Panc1 (cell line): ENCODE data around the gene DAB2. TPM values are rescaled to one million over a fixed set of nuclear protein-coding genes. Genes with fewer than 3 reads are reported as not detected.

Experiments
- ATAC-seq: fragments of 200-7000 bp; cut with Tn5 transposase; 2 replicates; pipeline ENCODE4 v1.9.1; 2020; ENCODE audit warnings: mild to moderate bottlenecking, moderate library complexity
- BruUV-seq: library from RNA; stranded (reverse); fragments of 400-500 nt; replicated peaks from 2 replicates; lab custom pipeline; 2021; lab: Mats Ljungman, UMichigan
- CTCF ChIA-PET: fragments of 300-600 bp; sonication (Branson Sonifier 250); formaldehyde crosslinking; loops from one replicate; lab custom pipeline; 2022; ENCODE audit warnings: antibody characterized with exemption; lab: Charles Lee
- POLR2A ChIA-PET: fragments of 300-600 bp; sonication (Branson Sonifier 250); formaldehyde crosslinking; loops from one replicate; lab custom pipeline; 2022; ENCODE audit warnings: antibody characterized with exemption; lab: Charles Lee
- DNase-seq: peaks from one replicate; pipeline ENCODE4 v3.0.0-alpha.2; 2010; ENCODE audit warnings: low read depth, low spot score
- H3K27ac ChIP-seq: 2 replicates; pipeline ENCODE4 v1.5.1; 2011; ENCODE audit warnings: mild to moderate bottlenecking, low read length, inconsistent platforms
- H3K27me3 ChIP-seq: fragments of 200-500 bp; sonication (Bioruptor generic); 2 replicates; pipeline ENCODE4 v1.6.0; 2014; ENCODE audit warnings: low read length, inconsistent platforms; ENCODE audit not compliant: control insufficient read depth, insufficient read depth
- H3K36me3 ChIP-seq: fragments of 200-500 bp; sonication (Bioruptor generic); 2 replicates; pipeline ENCODE4 v1.5.1; 2014; ENCODE audit warnings: inconsistent platforms, mild to moderate bottlenecking, low read length, moderate library complexity; ENCODE audit not compliant: control insufficient read depth, insufficient read depth
- H3K4me1 ChIP-seq: 2 replicates; pipeline ENCODE4 v1.5.1; 2011; ENCODE audit warnings: inconsistent platforms, mild to moderate bottlenecking, low read length, moderate library complexity; ENCODE audit not compliant: control insufficient read depth, insufficient read depth
- H3K4me3 ChIP-seq, 2 experiments: 2 replicates each; pipeline ENCODE4 v1.5.1; 2011 to 2012; ENCODE audit warnings: low read depth in 2 of 2, low read length in 2 of 2, mild to moderate bottlenecking in 2 of 2, inconsistent platforms in 1 of 2, moderate library complexity in 1 of 2
- H3K9me3 ChIP-seq: fragments of 200-500 bp; sonication (Bioruptor generic); 2 replicates; pipeline ENCODE4 v1.5.1; 2014; ENCODE audit warnings: low read depth, mild to moderate bottlenecking, inconsistent platforms, low read length, moderate library complexity; ENCODE audit not compliant: control insufficient read depth, insufficient read depth
- POLR2AphosphoS5 ChIP-seq: IDR thresholded peaks from 2 replicates; pipeline ENCODE4 v1.6.1; 2012; ENCODE audit warnings: mild to moderate bottlenecking, low read depth, low read length, moderate library complexity
- SIN3A ChIP-seq: IDR thresholded peaks from 2 replicates; pipeline ENCODE4 v1.6.1; 2012; ENCODE audit warnings: low read depth, mild to moderate bottlenecking, low read length, moderate library complexity, borderline replicate concordance; ENCODE audit not compliant: insufficient read depth
- TCF7L2 ChIP-seq: IDR thresholded peaks from 2 replicates; pipeline ENCODE4 v1.6.1; 2011; ENCODE audit warnings: mild to moderate bottlenecking, low read depth, low read length, inconsistent platforms
- in situ Hi-C: cut with HindIII; loops from 2 replicates; pipeline ENCODE4 v1.10.0; 2016; ENCODE audit warnings: low sequenced_read_pairs, low pct_unique_long_range_greater_than_20kb
- intact Hi-C: fragments of 100-400 bp; cut with micrococcal nuclease; formaldehyde crosslinking; loops from one replicate; pipeline ENCODE4 v1.10.0; 2022; ENCODE audit not compliant: unreplicated experiment
- total RNA-seq: library from RNA; stranded (reverse); gene quantifications from one replicate; pipeline ENCODE4 v1.2.1, GENCODE V29; 2021; ENCODE audit not compliant: unreplicated experiment
- TF ChIP-seq, protein P1 (sequence below): fragments of 450-650 bp; IDR thresholded peaks from 2 replicates; pipeline ENCODE4 v1.5.1; 2017; ENCODE audit warnings: mild to moderate bottlenecking
- TF ChIP-seq, protein P2 (sequence below), 2 experiments: IDR thresholded peaks; 2 replicates each; pipeline ENCODE4 v1.6.1; 2011 to 2012; ENCODE audit warnings: low read depth in 2 of 2, control low read depth in 1 of 2, low read length in 1 of 2, mild to moderate bottlenecking in 1 of 2, moderate library complexity in 1 of 2; ENCODE audit not compliant: insufficient read depth in 1 of 2

DAB2 gene
- total RNA-seq, 1 experiment from 2014 or later: 1.7 TPM

DNA sequence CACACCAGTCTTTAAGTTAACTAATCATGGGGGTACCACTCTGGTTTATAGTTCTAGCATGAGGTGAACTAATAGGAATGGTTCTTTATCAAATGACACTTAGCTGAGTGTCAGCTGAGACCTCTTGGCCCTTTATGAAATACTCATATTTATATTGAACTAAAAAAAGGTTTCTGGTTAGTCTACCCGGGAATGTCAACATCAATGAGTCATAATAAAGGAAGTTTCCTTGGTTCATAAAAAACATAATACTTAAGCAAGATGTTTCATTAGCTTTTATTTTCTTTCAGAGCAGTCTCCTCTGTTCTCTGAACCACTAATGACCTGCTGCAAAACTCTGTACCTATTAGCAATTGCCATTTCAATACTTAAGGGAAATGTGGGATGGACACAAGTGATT, 13.7 kb downstream of the DAB2 start:
- ATAC-seq (no peak), DNase-seq (no peak)
- Histone ChIP-seq H3K27ac (no peak overlapping the region), H3K36me3 (no peaks in the 10 kb centered on the region), H3K27me3 (no peaks in the 10 kb centered on the region; the same call in none of the 2 replicates), H3K4me1 (no peaks in the 10 kb centered on the region), H3K4me3 (no peak overlapping the region), H3K9me3 (no peaks in the 10 kb centered on the region)
- TF ChIP-seq TCF7L2 (no peak), POLR2AphosphoS5 (no peak), SIN3A (no peak)
- TF ChIP-seq, protein P1, sequence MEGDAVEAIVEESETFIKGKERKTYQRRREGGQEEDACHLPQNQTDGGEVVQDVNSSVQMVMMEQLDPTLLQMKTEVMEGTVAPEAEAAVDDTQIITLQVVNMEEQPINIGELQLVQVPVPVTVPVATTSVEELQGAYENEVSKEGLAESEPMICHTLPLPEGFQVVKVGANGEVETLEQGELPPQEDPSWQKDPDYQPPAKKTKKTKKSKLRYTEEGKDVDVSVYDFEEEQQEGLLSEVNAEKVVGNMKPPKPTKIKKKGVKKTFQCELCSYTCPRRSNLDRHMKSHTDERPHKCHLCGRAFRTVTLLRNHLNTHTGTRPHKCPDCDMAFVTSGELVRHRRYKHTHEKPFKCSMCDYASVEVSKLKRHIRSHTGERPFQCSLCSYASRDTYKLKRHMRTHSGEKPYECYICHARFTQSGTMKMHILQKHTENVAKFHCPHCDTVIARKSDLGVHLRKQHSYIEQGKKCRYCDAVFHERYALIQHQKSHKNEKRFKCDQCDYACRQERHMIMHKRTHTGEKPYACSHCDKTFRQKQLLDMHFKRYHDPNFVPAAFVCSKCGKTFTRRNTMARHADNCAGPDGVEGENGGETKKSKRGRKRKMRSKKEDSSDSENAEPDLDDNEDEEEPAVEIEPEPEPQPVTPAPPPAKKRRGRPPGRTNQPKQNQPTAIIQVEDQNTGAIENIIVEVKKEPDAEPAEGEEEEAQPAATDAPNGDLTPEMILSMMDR: no peak
- TF ChIP-seq, protein P2, sequence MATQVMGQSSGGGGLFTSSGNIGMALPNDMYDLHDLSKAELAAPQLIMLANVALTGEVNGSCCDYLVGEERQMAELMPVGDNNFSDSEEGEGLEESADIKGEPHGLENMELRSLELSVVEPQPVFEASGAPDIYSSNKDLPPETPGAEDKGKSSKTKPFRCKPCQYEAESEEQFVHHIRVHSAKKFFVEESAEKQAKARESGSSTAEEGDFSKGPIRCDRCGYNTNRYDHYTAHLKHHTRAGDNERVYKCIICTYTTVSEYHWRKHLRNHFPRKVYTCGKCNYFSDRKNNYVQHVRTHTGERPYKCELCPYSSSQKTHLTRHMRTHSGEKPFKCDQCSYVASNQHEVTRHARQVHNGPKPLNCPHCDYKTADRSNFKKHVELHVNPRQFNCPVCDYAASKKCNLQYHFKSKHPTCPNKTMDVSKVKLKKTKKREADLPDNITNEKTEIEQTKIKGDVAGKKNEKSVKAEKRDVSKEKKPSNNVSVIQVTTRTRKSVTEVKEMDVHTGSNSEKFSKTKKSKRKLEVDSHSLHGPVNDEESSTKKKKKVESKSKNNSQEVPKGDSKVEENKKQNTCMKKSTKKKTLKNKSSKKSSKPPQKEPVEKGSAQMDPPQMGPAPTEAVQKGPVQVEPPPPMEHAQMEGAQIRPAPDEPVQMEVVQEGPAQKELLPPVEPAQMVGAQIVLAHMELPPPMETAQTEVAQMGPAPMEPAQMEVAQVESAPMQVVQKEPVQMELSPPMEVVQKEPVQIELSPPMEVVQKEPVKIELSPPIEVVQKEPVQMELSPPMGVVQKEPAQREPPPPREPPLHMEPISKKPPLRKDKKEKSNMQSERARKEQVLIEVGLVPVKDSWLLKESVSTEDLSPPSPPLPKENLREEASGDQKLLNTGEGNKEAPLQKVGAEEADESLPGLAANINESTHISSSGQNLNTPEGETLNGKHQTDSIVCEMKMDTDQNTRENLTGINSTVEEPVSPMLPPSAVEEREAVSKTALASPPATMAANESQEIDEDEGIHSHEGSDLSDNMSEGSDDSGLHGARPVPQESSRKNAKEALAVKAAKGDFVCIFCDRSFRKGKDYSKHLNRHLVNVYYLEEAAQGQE (IDR thresholded peaks at IDR 0.05; ENCODE audit: insufficient read depth in 1 of 2, low read depth in 2 of 2, low read length in 1 of 2): no peak
- CTCF ChIA-PET: no interaction called here
- in situ Hi-C loops: no loop called here
- POLR2A ChIA-PET: no interaction called here
- intact Hi-C loops: no loop called here
- BruUV-seq: no TSS peak

DNA sequence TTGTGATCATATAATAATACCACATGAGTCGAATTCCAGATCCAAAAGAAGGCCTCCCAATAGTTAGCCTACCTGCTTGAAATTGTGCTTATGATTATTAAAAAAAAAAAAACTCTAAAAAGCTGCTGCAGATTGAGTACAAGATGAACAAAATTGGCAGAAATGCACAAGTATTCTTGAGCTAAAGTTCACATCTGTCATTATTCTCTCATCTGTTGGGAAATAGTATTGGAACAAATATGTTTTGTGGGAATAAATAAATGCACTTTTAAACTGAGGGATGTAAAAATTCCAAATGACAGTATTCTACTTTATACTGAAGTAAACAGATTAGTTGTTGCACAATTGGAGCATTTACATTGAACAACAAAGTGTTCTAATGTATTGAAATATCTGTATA, 15.7 kb downstream of the DAB2 start:
- no peaks in the 10 kb centered on the region; the same call in none of the 2 replicates for H3K27me3 ChIP-seq
- CTCF ChIA-PET: no interaction called here
- ATAC-seq (no peak), DNase-seq (no peak)
- no peaks in the 10 kb centered on the region for H3K4me1 ChIP-seq
- H3K9me3 ChIP-seq: no peaks in the 10 kb centered on the region
- TF ChIP-seq, protein P2 (IDR thresholded peaks at IDR 0.05; ENCODE audit: insufficient read depth in 1 of 2, low read depth in 2 of 2, low read length in 1 of 2): no peak
- TF ChIP-seq SIN3A: no peak
- H3K36me3 ChIP-seq: no peaks in the 10 kb centered on the region
- no peak overlapping the region for H3K4me3 ChIP-seq
- intact Hi-C loops: no loop called here
- in situ Hi-C loops: no loop called here
- no peak overlapping the region for H3K27ac ChIP-seq
- BruUV-seq: no TSS peak
- POLR2A ChIA-PET: no interaction called here
